IPS-15b (cell line): ENCODE data around the gene RPS24.

Experiments used
- H3K27me3 ChIP-seq: one replicate; pipeline ENCODE4 v1.6.1; 2013; ENCODE audit warnings: low read length; ENCODE audit not compliant: control insufficient read depth, insufficient read depth
- H3K36me3 ChIP-seq: one replicate; pipeline ENCODE4 v1.6.1; 2013; ENCODE audit warnings: low read length; ENCODE audit not compliant: control insufficient read depth, insufficient read depth
- H3K4me1 ChIP-seq: one replicate; pipeline ENCODE4 v1.6.1; 2013; ENCODE audit warnings: mild to moderate bottlenecking, low read length; ENCODE audit not compliant: control insufficient read depth, insufficient read depth
- H3K4me3 ChIP-seq: one replicate; pipeline ENCODE4 v1.5.1; 2013; ENCODE audit warnings: low read depth, low read length
- H3K9ac ChIP-seq: one replicate; pipeline ENCODE4 v1.6.1; 2013; ENCODE audit warnings: low read depth, mild to moderate bottlenecking, low read length
- H3K9me3 ChIP-seq: one replicate; pipeline ENCODE4 v1.6.1; 2013; ENCODE audit warnings: mild to moderate bottlenecking, low read length; ENCODE audit not compliant: control insufficient read depth, insufficient read depth

Gene RPS24

DNA sequence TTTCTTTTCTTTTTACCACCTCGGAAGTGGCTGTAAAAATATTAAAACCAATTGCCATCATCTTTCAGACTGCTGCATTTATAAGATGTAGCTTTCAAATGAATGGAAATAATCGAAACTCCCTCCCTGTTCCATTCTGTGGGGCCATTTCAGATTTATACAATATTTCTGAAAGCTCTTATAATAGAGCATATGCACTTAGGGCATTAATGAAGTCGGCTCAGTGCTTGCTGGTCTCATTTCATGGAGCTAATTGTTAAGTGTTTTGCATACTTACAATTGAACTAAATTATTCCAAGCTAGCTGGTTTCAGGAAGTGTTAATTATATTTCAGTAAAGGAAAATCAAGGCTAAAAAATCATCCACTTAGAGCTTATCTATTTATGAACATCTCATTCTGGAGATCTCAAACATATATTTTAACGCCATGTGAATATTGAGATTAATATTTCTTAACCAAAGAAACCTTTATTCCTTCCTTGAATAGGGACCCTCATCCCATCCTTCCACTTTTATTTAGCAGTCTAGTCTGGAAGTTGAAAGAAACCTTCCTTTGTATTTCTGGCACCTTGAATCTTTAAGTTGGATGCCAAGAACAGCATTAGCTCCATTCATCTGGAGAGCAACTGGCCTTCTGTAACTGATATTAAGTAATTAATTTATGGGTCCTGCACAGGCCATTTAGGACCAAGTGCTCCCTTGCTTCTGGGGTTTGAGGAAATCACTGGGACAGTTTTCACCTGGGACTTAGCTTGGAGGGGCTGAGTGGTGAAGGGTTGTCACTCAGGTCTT, 45.1 kb downstream of the RPS24 start:
- Histone ChIP-seq H3K9me3 (peaks cover 6% of the 10 kb centered on the region), H3K9ac (no peak overlapping the region), H3K36me3 (no peaks in the 10 kb centered on the region), H3K4me1 (no peaks in the 10 kb centered on the region), H3K4me3 (no peak overlapping the region), H3K27me3 (no peaks in the 10 kb centered on the region)

DNA sequence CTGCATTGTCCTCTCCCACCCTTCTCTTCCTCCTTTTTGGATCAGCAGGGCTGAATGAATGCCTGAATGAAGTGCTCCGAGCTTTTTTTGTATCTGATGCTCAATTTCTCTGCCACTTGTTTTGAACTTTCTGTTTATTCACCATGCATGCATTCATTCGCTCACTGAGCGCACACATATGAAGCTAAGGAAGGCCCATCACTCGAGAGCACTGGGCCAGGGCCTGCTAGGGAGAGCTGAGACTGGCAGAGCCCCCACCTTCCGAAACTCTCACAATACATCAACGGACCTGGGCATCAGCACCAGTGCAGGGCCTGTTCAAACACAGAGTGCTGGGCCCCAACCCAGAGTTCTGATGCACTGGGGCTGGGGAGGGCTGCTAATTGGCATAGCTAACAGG, 45.7 kb downstream of the RPS24 start:
- no peaks in the 10 kb centered on the region for H3K27me3 ChIP-seq
- peaks cover 6% of the 10 kb centered on the region for H3K9me3 ChIP-seq
- no peaks in the 10 kb centered on the region for H3K36me3 ChIP-seq
- H3K4me3 ChIP-seq: no peak overlapping the region
- H3K9ac ChIP-seq: no peak overlapping the region
- H3K4me1 ChIP-seq: no peaks in the 10 kb centered on the region

DNA sequence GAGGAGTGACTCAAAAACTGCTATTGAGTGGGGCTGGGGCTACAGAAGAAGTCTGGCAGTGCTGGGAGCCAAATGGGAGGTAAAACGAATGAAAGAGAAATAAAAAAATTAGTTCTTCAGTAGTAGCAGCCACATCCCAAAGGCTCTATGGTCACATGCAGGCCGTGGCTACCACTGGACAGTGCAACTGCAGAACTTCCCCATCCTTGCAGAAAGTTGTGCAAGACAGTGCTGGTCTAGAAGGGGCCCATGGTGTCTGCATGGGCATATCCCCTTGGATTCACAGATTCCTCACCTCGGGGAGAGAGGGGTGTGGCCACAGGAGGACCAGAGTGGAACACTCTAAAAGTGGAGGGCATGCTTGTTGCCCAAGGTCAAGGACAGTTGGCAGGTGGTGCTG, 47.6 kb downstream of the RPS24 start:
- Histone ChIP-seq H3K36me3 (no peaks in the 10 kb centered on the region), H3K27me3 (no peaks in the 10 kb centered on the region), H3K9me3 (peaks cover 6% of the 10 kb centered on the region), H3K4me1 (no peaks in the 10 kb centered on the region), H3K4me3 (no peak overlapping the region), H3K9ac (no peak overlapping the region)

DNA sequence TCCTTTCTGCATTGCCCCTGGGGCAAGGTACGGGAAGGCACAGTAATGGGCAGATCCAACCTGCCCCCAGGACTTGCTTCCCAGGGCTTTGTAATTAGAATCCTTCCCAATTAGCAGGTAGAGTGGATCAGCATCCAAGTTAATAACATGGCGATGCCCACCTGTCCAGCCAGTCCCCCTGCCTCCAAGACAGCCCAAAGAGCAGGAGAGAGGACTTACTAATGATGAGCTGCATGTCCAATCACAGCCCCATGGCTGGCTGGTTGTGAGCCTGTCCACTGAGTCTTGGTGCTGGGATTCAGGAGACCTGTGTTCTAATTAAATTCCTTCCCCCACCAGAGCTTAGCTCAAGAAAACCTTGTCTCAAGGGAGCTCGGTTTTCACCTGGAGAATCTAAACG, 49.0 kb downstream of the RPS24 start:
- Histone ChIP-seq H3K4me1 (no peaks in the 10 kb centered on the region), H3K9ac (no peak overlapping the region), H3K9me3 (no peaks in the 10 kb centered on the region), H3K36me3 (no peaks in the 10 kb centered on the region), H3K27me3 (no peaks in the 10 kb centered on the region), H3K4me3 (no peak overlapping the region)
